ENCODE data around the gene KY.
A peak's percentile ranks its signal among the peaks of the same experiment; 100 is the strongest.

The KY gene, protein sequence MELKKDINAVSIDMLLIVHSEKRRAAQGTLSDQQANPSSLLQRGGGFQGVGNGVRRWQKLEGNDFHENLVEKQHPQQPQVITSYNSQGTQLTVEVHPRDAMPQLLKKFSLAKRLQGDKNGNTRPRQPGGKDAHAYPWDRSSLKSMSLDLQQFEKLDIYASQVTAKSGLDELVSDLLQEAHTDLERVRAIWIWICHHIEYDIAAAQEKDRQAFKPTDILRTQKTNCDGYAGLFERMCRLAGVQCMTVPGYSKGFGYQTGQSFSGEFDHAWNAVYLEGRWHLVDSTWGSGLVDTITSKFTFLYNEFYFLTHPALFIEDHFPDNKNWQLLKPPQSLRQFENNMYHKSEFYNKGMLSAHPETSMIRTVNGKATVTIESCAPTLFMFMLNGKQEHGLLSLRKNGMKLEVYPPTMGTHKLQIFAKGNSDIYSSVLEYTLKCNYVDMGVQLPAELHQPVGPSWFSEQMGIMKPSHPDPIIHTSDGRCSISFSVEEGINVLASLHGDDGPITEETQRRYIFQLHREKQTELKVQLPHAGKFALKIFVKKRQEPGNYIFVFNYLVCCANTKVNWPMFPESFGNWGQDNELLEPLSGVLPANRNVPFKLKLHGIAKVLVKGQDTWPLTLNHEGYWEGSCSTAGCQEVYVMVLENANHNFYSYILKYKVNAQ
- long read RNA-seq, donor 1: 0 reads
- long read RNA-seq, donor 2: 0 reads
- long read RNA-seq, donor 3: 0 reads
- long read RNA-seq, donor 4: 0 reads
- long read RNA-seq, donor 5: 0 reads
- long read RNA-seq, donor 6: 0 reads
- long read RNA-seq, donor 7, partial matches to known transcripts: 0 of 6 reads
- long read RNA-seq, donor 7, other reads (novel, unspliced or antisense): 6 of 6 reads
- long read RNA-seq, donor 8: 0 reads

DNA sequence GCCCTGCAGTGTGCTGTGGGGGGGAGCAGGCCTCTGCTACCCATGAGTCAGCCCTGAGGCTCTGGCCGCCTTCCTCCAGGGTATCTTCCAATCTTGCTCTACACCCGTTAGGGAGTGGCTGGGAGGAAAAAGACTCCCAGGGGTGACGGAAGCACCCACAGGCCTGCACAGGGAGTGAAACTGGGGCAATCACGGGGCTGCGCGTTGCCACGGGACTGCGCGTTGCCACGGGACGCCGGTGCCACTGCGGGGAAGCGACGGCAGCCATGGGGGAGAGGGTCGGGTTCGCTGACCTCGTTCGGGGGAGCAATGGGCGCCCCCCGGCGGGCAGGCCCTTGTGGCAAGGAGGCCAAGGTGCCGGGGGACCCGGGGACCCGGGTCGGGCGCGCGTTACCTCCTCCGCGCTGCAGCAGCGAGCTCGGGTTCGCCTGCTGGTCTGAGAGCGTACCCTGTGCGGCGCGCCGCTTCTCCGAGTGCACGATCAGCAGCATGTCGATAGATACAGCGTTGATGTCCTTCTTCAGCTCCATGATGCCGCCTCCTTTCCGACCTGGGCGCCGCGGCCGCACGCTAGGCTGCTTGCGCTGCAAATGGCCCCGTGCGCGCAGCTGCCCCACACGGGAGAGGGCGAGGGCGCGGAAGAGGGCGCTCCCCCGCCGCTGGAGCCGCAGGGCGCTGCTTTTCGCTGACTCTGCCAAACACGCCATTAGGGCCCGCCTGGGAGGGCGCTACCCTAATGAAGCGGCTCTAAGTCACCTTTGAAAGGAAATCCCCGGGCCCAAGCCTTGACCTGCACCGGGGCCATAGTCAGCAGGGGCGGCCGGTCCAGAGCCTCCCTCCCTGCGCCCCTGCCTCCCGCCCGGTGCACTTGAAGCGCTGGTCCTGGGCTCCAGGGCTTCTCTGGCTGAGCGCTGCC is at the start of gene KY:
KY (minus strand) TSS at position 592 of the 916 bp plus-strand sequence; CDS start at position 530, 62 bp downstream.
- peak; percentile 83 for DNase-seq

DNA sequence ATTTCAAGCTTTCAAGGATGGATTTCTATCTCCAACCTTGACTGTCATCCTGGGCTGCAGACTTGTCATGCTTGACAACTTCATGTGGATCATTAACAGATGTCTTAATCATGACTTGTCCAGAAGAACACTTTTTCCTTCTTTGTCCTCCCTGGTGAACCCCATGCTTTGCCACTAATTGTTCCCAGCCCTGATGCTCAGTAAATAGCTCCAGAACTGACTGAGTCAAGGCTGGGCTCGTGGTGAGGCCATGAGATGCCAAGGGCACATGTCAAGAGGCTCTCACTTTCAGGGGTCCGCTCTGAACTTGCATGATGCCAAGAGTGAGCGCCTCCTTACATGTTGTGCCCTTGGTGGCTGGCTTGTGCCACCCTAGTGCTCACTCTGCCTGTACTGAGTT is 48.9 kb upstream of the KY start:
- DNase-seq: no peak

DNA sequence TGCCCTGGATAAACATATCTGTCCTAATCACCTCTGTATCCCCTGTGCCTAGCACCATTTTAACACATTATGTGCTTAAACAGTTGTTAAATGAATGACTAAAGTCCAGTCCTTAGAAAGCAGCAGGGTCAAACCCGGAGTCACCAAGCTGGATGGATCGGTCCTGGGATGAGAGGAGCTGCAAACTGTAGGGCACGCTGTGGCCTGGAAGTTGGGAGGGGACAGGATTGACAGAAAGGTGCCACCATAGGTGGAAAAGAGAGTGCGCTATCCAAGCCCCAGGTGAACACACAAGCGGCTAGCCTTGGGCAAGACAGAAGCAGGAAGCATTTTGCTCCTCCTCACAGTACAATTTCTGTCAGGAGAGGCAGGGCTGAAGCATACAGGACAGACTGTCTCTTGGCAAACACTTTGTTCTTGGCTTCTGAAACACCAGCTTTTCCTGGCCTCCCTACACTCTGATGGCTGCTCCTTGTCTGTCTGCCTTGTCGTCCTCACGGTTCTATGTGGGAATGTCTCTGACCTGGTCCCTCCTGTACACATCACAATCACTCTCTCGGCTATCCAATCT is 48.4 kb upstream of the KY start:
- DNase-seq: no peak

DNA sequence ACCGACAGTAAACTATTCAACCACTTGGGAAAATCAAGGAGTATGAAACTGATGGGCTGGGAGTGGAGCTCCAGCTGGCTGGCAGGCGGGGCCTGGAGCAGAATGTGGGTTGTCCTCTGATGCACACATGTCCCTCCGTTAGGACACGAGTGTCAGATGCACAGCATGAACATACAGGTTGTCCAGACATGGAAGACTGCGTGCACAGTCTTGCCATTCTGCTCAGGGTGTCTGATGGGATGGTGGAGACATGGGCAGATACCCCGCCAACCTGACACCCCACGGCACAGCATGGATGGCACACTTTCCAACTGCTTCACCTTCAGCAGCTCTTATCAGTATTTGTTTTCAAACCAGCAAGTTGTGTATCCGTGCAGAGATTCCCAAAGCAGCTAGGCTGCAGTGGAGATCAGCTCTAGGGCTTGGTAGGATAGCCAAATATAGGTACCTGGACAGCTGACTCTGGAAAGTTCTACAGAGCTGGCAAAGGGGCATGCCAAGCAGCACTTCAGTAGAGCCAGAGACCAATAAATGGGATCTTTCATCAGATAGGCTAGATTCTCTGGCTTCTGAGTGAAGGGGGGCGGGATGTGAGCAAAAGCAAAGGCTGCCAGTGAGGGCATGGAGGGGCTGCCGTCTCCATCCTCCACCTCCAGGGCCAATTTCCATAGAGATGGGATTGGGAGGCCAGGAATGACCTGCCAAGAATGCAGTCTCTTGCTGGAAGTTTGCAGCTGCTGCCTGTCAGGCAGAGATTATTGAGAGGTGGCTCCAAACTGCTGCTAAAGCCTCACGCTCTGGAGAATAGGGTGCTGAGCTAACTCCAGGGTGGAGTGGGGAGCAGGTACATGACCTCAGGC is 47.2 kb upstream of the KY start:
- no peak for DNase-seq

DNA sequence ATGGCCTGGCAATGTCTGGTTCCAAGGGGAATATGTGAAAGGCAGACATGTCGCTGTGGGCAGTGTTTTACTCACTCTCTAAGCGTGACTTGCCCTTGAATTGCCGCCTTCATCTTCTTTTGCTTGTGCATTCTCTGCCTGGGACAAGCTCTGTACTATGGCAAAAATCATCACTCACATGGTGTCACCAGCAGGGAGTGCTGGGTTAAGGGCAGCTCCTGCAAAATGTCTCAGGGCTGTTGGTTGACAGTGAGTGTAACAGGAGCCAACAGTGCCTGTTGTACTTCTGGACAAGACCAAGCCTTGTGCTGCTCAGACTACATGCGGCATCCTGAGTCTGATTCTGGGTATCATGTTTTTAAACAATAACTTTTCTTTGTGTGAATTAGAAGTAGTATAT is 45.3 kb upstream of the KY start:
- DNase-seq: no peak

DNA sequence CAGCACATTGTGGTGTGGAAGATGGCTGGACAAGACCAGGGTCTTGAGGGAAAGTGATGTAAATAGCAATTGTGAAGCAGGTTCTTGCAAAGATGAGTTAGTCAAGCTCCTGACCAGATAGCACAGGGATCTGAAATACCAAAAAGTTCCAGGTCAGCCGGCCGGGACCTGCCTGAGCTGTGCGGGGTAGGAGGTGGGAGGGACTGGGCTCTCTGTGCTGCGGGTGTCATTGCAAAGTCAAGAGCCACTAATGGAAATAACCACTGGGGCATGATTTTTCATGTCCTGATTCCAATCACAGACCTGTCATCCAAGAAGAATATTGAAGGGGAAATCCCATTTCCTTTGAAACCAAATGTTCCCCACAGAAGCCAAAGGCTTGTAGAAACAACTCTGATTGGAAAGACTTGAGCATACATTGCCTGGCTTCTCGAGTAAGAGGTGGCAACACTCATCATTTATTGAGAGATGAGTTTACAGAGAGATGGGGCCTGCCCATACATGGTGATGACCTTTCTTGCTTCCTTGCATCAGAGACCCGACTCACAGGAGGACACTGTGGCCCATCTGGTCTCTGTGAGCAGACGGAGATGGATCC is 44.2 kb upstream of the KY start:
- no peak for DNase-seq

DNA sequence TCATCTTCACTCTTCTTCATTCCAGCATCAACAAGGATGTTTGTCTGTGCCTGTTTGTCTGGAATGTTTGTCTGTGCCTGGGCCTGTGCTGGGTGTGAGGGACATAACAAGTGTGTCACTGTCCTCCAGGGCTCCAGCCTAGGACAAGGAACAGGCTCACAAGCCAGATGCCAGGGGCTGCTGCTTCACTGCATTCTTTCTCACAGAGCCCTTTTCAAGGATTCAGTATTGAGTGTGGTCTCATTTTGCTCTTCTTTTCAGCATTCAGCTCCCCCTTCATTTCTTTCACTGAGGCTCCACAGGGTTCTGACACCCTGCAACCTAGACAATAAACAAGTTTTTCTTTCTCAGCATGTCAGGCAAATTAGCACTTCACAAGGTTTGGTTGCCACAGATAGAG is 43.6 kb upstream of the KY start:
- DNase-seq: no peak

DNA sequence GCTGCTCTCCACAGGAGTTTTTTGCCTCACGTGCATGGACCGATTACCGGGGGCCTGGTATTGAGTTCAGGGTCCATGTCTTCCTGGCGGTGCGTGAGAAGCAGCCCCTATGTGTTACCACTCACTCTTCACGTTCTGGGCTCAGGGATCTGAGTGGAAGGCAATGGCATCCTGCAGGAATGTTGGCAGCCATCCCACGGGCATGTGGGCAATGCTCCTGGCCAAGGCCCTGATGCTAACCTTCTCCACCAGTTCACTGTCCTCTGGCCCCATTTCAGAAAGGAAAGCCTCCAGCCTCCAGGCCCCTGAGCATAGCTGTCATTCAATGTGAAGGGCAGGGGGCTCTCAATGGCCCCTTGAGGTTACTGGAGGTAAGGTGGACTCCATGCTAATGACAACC is 43.0 kb upstream of the KY start:
- DNase-seq: no peak

DNA sequence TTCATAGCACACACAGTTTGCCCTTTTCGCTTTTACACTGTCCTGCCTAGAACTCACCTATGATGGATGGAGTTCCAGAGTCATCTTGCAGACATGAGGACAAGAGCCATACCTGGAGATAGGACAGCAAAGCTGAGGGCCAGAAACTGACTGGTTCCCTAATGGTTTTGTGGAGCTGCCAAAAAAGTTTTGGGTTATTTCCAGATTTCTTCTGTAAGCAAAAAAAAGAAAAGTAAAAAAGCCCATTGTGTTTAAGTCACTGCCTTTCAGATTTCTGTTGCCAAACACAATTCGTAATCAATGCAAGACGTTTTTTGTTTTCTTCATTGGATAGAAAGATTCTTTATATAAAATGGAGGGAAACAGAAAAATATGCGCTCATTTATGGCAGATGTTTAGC is 42.4 kb upstream of the KY start:
- DNase-seq: no peak

DNA sequence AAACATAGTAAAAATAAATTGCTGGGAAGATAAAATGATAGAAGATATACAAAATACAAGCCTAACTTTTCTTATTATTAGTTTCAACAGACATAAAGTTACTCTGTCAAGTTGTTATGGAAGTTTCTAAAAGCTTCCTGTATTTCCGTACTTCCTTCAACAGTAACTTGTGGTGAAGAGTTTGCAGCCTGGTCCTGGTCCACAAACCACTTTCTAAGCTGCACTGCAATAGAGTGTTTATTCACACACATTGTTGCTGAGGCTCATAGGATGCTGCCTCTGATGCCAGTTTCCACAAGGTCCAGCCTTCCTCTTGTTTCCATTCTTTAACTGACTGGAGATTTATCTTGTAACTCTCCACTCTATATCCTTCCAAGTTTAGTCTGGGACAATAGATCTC is 39.4 kb upstream of the KY start:
- DNase-seq: no peak

DNA sequence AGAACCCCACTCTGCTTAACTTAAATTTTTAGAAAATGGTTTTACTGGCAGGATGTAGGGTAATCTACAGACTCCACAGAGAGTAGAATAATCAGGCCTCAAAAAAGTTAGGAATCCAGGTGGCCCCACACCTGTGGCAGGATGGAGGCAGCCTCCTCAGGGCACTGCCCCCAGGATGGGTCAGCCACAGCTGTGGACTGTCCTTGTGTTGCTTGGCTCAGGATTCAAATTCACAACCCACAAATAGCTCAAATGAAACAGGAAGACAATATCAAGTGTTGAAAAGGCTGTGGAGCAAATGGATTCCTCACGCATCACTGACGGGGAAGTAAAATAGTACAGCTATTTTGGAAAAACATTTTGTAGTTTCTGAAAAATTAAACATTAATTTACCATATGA is 36.8 kb upstream of the KY start:
- no peak for DNase-seq

DNA sequence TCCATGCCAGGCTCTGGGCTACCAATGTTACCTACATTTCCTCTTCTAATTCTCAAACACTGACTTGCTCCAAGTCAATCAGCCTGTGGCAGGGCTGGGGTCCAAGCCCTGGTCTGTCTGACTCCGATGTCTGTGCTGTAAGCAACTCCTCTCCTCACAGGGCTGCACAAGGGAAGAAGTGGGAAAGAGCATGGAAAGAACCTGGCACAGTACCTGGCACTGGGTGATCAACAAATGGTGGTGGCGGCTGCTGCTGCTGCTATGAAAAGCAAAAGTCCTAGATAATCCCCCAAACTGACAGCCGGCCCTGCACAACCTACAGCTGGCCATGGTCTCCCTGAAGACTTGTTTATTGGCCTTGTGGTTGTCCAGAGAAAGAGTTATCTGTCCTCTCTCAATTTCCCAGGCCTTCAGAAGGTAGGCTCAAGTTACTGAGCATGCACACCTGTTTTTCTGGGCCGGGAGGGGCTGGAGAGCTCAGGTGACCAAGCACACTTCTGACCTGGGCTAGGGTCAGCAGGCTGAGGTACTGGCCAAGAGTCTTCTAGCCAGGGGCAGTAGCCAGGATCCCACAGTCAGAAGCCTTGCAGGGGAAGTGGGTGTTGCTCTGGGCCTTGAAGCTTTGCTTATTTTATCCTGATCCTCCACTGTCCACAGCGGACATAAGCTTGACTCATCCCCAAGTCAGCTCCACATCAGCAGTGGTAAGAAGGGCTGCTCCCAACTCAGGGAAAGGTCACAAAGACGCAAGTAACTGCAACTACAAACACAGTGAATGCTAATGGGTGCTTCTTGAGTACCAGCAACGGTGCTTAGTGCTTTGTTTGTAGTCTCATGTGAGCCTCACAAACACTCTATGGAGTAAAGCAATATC is 35.3 kb upstream of the KY start:
- no peak for DNase-seq

DNA sequence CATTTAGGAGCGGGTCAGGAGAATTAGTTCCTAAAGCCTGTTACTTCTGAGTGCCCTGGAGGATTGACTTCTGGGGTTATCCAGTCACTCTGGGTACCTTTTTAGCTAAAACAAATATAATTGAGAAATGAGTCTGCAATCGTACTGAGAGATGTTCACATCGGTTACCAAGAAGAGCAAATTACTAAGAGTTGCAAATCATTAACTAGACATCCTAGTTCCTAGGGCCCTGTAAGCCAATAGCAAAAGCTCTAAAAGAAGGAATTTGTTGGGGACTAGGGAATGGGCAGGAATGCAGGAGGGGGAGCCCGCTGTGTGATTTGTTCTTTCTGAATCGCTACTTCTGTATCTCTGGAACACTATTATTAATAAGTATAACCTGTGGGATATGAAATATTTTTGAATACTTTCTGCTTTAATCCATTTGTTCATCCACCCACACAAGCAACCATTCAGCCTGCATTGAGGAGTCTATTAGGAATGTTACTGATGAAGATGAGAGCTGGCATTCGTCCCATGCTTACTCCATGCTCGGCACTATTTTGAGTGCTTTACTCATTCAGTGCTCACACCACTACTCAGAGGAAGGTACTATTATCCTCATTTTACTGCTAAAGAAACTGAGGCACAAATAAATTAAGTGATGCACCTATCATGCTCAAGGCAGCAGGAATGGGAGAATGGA is 31.5 kb upstream of the KY start:
- DNase-seq: no peak

DNA sequence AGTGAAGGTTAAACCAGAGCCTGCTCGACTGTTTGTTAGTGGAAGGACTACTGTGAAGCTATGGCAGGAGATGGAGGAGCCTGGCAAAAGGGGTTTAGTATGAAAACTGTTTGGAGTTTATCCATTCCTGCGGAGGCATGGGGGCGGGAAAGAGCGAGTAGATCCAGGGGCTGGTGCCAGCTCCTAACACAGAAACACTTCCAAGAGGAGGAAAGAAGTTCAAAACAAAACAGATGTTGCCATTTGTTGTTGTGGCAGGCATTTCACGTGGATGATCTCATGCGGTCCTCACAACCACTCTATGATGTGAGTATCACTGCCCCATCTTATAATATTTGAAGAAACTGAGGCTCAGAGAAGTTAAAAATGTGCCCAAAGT is 30.7 kb upstream of the KY start:
- DNase-seq: no peak

DNA sequence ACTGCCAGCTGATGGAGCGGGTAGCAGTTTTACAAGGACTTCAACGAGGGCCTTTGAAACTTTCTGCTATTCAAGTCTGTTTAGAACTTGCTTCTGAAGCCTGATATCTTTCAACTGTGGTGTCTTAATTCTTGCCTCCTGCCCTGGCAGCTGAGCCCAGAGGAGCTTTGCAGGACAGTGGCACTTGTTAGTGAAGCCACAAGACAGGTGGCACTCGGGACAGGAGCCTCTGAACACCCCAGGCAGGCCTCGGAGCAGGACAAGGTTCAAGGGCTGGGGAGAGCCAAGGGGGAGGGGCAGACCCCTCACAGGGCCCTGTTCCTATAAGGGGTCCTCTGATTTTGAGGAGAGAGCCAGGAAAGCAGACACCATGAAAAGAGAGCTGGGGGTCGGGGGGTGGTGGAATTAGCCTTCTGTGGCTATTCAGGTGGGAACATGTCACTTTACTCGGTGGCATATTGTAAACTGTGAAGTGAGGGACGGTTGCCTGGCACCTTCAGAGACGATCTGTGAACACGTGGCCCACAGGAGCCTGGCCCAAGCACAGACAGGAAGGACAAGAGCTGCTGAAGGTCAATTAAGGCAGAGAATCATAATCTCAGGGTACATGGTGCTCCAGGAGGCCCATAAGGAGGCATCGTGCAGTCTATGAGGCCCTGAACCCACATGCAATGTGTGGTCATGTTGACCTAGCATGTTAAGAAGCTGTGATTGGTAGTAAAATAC is 30.1 kb upstream of the KY start:
- no peak for DNase-seq

DNA sequence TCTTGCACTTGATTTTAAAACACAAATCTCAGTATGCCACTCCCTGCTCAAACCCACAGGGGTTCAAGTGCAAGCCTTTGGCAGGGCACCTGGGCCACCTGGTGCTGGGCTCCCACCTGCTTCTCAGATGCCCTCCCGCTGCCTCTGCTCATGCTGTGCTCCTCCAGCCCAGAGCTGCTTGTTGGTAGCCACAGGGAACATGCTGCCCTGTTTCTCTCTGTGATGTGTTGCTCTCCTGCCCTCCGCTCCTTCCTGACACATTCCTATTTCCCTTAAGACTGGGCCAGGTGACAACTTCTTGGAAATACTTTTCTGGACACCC is 27.1 kb upstream of the KY start:
- no peak for DNase-seq

DNA sequence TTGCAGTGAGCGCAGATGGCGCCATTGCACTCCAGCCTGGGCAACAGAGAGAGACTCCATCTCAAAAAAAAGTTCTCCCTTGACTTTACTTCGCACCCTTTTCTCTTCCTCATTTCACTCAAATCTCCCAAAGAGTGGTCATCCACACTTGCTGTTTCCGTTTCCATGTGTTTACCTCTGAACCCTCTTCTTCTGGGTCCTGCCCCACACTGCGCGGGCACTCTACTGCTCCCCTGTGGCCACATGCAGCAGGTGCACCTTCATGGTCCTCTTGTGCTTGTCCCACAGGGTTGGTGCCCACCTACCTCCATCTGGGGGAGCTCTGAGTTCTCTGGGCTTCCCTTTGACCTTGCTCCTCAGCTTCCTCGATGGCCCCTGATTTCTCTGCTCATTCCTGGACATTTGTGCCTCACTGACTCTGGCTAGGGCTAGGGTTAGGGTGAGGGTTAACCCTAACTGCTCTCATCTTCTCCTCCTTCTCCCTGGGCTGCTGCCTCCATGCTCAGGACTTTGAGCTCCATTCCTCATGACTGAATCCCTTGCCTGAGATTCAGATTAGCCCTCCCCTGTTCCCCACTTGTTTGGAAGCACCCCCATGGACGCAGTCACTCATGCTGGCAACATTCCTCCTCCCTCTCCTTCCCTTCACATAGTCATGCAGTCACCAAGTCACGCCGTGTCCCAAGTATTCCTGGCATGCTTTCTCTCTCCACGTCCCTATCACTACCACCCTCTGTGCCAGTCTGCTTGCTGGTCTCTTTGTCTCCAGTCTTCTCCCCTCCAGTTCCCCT is 26.6 kb upstream of the KY start:
- no peak for DNase-seq

Measured in right kidney (tissue), 9 donors.